ENCODE measurements around the gene SPATS2L.

- TF ChIP-seq, protein P1, sequence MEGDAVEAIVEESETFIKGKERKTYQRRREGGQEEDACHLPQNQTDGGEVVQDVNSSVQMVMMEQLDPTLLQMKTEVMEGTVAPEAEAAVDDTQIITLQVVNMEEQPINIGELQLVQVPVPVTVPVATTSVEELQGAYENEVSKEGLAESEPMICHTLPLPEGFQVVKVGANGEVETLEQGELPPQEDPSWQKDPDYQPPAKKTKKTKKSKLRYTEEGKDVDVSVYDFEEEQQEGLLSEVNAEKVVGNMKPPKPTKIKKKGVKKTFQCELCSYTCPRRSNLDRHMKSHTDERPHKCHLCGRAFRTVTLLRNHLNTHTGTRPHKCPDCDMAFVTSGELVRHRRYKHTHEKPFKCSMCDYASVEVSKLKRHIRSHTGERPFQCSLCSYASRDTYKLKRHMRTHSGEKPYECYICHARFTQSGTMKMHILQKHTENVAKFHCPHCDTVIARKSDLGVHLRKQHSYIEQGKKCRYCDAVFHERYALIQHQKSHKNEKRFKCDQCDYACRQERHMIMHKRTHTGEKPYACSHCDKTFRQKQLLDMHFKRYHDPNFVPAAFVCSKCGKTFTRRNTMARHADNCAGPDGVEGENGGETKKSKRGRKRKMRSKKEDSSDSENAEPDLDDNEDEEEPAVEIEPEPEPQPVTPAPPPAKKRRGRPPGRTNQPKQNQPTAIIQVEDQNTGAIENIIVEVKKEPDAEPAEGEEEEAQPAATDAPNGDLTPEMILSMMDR (IDR thresholded peaks at IDR 0.05): no peak
- TF ChIP-seq POLR2A (IDR thresholded peaks at IDR 0.05) (no peak), POLR2AphosphoS5 (IDR thresholded peaks at IDR 0.05; ENCODE audit: insufficient read depth in 1 of 2, low read depth in 1 of 2) (no peak)
Observed at GRCh38 chr2:200342235-200342634, 35.7 kb downstream of the SPATS2L start.
